HG02571 (cell line): ENCODE results near the gene SLCO3A1.

Experiments
- ATAC-seq: cut with Tn5 transposase; IDR thresholded peaks from one replicate; pipeline ENCODE4 v1.9.1; 2021; ENCODE audit warnings: mild to moderate bottlenecking, moderate library complexity; ENCODE audit not compliant: unreplicated experiment

The SLCO3A1 gene

GRCh38 chr15:91992945-91993344 lies 139.4 kb downstream of the SLCO3A1 start:
- no peak for ATAC-seq

- no peak for ATAC-seq
These were observed 141.6 kb downstream of the SLCO3A1 start for GRCh38 chr15:91995146-91995545.

DNA sequence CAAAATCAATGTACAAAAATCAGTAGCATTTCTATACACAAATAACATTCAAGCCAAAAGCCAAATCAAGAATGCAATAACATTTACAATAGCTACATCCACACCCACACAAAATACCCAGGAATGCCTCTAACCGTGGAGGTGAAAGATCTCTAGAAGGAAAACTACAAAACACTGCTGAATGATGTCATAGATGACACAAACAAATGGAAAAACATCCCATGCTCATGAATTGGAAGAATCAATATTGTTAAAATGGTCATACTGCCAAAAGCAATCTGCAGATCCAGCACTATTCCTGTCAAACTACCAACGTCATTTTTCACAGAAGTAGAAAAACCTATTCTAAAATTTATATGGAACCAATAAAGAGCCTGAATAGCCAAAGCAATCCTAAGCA lies 143.7 kb downstream of the SLCO3A1 start:
- ATAC-seq, result no peak

DNA sequence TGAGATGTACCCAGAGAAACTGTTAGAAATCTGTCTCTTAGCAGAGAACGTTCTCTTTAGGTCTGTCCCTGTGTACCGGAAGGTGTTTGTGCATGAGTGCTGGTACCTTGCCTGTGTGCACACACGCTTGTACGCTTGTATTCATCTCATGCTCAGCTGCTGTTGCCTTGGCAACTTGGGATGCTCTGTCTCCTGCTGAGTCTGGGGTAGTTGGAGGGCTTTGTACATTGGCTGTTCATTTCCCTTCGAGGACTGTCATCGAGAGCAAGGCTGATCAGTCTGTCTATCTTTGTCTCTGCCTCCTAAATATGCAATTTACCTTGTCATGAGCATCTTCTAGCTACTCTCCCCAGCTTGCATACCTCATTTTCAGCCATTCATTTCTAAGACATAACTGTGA lies 147.2 kb downstream of the SLCO3A1 start:
- no peak for ATAC-seq

- ATAC-seq, result no peak
These were observed 147.8 kb downstream of the SLCO3A1 start for GRCh38 chr15:92001307-92001706.

- no peak for ATAC-seq
These were observed 149.2 kb downstream of the SLCO3A1 start for GRCh38 chr15:92002666-92003065.

DNA sequence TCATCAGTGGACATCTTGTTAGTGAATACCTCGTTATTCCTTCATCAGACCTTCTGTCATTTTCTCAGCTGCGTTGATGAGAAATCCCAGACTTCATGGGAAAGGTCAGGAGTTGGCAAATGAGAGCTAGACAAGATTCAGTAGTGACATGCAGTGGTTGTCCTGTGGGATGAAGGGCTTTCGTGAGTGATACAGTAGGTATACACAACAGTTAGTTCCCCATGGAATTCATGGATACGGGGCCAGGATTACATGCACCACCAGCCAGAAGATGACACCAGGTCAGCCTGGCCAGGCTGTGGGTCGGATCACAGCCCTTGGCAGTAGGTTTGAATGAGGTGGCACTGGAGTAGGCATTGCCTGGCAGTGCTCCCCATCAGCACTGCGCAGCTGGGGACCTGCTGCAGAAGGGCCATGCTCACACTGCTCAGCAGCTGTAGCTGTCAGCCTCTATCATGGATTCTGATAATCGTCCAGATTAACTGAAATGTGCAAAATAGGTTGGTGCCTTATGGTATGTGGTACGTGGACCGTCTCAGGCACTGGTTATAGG lies 150.1 kb downstream of the SLCO3A1 start:
- no peak for ATAC-seq

GRCh38 chr15:92005154-92005553 lies 151.6 kb downstream of the SLCO3A1 start:
- ATAC-seq, result no peak

GRCh38 chr15:92006186-92007028 lies 152.9 kb downstream of the SLCO3A1 start:
- ATAC-seq, result no peak

- no peak for ATAC-seq
These were observed 155.7 kb downstream of the SLCO3A1 start for GRCh38 chr15:92009162-92009561.

DNA sequence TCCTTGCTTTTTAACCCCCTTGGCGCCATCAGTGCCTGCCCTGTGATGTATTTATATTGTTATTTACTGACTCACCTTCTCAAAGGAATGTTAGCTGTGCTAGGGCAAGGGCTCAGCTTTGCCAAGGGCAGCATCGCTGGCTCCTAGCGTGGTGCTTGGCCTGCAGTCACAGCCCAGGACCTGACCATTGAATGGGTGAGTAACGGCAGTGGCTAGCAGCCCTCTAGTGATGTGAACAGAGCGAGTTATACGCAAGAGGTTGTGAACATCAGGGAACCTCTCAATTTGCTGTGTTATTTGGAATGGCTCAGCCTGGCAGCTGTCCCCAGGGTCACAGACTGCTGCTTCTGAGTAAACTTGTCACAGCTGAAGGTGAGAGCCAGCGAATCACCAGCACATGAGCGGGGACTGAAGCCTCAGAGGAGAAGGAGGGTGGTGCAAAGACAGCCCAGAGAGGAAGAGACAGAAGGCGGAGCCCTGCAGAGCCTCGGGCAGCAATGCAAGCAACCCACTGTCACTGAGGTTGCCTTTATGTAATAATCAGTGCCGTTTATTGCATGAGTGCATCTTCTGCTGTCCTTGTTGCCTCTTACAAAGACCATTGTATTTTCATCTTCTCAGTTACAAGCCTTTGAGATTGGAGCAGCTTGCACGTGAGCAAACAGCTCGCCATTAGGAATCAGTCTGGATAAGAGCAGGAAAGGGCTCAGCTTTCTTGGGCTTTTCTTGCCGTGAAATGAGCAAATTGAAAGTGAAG lies 158.3 kb downstream of the SLCO3A1 start:
- no peak for ATAC-seq

GRCh38 chr15:92012368-92012629 lies 158.8 kb downstream of the SLCO3A1 start:
- no peak for ATAC-seq

- ATAC-seq, result no peak
These were observed 159.4 kb downstream of the SLCO3A1 start for GRCh38 chr15:92012881-92013280.

- no peak for ATAC-seq
These were observed 160.9 kb downstream of the SLCO3A1 start for GRCh38 chr15:92014281-92015030.

- ATAC-seq, result no peak
These were observed 164.5 kb downstream of the SLCO3A1 start for GRCh38 chr15:92017882-92018534.

DNA sequence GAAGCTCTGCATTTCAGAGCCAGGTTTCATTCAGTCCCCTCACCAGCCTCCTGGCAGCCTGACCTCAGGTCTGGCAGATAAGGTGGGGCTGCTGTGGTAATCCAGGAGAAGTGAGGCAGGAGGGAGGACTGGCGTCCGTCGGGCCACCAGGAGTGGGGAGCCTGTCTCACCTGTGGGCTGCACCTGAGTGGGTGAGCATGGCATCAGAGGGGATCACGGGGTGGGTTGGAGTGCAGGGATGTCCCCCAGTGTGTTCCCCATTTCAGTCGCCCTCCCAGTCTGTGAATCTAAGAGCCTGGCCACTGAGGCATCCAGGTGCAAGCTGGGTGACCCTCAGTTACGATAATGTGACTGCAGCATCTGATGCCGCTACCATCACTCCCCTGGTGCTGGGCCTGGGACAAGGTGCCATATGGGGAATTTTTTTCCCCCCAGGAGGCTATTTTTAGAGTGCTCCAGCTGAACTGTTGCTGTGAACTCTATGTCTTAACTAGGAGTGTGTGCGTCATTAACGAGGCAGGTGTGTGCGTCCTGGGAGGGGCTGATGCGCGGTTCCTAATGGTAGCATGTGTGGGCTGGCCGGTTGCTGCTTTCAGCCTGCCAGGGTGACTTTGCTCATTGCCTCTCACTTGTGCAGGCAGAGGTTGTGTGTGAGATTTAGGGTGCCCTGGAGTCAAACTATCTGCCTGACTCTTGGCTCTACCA lies 165.2 kb downstream of the SLCO3A1 start:
- no peak for ATAC-seq

- ATAC-seq, result no peak
These were observed 166.2 kb downstream of the SLCO3A1 start for GRCh38 chr15:92019706-92020105.

DNA sequence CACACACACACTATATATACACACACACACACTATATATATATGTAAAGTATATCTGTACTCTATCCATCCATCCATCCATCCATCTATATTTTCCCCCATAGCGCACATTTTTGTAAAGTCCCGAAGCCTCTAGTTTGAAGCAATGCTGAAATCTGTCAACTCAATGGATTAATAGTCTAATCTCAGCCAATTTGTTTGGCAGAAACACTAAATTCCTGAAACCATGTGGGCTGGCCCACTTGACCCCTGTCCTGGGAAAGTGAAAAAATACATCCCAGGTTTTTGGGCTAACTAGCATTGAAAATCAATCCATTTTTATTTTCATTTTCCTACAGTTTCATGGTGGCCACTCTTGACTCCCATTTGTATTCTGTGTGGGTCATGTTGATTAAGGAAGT lies 166.7 kb downstream of the SLCO3A1 start:
- ATAC-seq, result no peak

- ATAC-seq, result no peak
These were observed 167.3 kb downstream of the SLCO3A1 start for GRCh38 chr15:92020804-92021203.

- no peak for ATAC-seq
These were observed 168.3 kb downstream of the SLCO3A1 start for GRCh38 chr15:92021792-92022191.
